ENCODE data around the gene HSPA4L. TPM values are rescaled to one million over a fixed set of nuclear protein-coding genes. Genes with fewer than 3 reads are reported as not detected.

HSPA4L gene
- total RNA-seq (1 to 10 TPM; 1.6 to 8.2 (median 5.0) TPM), polyA plus RNA-seq (1 to 10 TPM in 1 of 3 donors, under 1 TPM in 2; 0.36 to 4.1 (median 0.86) TPM)
- long read RNA-seq, donor 1, full-length matches to known transcripts: 1 of 2 reads
- long read RNA-seq, donor 1, partial matches to known transcripts: 1 of 2 reads
- long read RNA-seq, donor 1, other reads (novel, unspliced or antisense): 0 of 2 reads
- long read RNA-seq, donor 2, full-length matches to known transcripts: 1 of 1 reads
- long read RNA-seq, donor 2, partial matches to known transcripts: 0 of 1 reads
- long read RNA-seq, donor 2, other reads (novel, unspliced or antisense): 0 of 1 reads

DNA sequence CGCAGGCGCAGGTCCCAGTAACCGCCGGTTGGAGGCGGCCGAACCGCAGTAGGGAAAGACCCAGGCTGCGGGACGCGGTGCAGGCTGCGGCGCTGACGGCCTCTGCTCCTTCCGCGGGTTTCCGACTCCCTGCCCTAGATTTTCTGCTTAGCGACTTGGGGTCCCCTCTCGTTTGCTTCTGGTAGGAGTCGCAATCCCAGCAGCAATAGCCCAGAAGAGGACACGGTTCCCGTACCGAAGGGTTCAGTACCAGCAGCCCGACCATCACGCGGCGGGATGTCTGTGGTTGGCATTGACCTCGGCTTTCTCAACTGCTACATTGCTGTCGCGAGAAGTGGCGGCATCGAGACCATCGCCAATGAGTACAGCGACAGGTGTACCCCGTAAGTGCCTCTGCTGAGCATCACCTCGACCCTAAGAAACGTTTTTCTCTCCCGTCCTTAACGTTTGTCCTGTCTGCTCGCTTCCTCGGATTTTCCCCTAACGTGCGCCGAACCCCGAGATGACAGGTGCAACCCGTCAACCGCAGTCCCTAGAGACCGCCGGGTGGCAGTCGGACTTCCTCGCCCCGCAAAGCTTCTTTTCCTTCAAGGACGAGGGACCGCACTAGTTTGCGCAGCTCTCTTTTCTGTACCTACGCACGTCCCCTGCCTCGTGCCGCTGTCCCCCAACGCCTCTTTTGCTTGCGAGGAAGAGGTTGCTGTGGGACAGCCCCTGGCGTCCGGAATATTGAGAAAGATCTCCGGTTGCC lies at the start of gene HSPA4L:
TSS of gene HSPA4L (plus strand) at position 48 of the 751 bp plus-strand sequence. CDS start at position 277, 229 bp downstream.
- 0% methylated on average over 63 of the region's 63 CpGs for WGBS, 3 donors
- TF ChIP-seq, protein P1, sequence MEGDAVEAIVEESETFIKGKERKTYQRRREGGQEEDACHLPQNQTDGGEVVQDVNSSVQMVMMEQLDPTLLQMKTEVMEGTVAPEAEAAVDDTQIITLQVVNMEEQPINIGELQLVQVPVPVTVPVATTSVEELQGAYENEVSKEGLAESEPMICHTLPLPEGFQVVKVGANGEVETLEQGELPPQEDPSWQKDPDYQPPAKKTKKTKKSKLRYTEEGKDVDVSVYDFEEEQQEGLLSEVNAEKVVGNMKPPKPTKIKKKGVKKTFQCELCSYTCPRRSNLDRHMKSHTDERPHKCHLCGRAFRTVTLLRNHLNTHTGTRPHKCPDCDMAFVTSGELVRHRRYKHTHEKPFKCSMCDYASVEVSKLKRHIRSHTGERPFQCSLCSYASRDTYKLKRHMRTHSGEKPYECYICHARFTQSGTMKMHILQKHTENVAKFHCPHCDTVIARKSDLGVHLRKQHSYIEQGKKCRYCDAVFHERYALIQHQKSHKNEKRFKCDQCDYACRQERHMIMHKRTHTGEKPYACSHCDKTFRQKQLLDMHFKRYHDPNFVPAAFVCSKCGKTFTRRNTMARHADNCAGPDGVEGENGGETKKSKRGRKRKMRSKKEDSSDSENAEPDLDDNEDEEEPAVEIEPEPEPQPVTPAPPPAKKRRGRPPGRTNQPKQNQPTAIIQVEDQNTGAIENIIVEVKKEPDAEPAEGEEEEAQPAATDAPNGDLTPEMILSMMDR (IDR thresholded peaks at IDR 0.05): peak; percentile 21
- peak within 1 kb of the TSS; percentile 85 for H3K4me3 ChIP-seq
- H3K27me3 ChIP-seq (ENCODE audit: insufficient read depth in 3 of 3, low read length in 2 of 3): no peaks in the 10 kb centered on the region
- H3K36me3 ChIP-seq (ENCODE audit: insufficient read depth in 1 of 2, low read depth in 1 of 2): no peaks in the 10 kb centered on the region
- intact Hi-C loops (cut with DNase I): loop anchor here (5.0 to 10.0 kb wide), 3 partner anchors 92 to 280 kb away; partner anchors contain the start of genes ABHD18 (in 2 of the 2), MFSD8 (in 2 of the 2) and LARP1B (in 1 of the 2)
- peak within 1 kb of the TSS; percentile 72 for H3K27ac ChIP-seq
- DNase-seq: peak; percentile 67 to 91
- no peaks in the 10 kb centered on the region for H3K4me1 ChIP-seq
- ATAC-seq: peak; percentile 64 to 98 (median 85)
- no peaks in the 10 kb centered on the region for H3K9me3 ChIP-seq

DNA sequence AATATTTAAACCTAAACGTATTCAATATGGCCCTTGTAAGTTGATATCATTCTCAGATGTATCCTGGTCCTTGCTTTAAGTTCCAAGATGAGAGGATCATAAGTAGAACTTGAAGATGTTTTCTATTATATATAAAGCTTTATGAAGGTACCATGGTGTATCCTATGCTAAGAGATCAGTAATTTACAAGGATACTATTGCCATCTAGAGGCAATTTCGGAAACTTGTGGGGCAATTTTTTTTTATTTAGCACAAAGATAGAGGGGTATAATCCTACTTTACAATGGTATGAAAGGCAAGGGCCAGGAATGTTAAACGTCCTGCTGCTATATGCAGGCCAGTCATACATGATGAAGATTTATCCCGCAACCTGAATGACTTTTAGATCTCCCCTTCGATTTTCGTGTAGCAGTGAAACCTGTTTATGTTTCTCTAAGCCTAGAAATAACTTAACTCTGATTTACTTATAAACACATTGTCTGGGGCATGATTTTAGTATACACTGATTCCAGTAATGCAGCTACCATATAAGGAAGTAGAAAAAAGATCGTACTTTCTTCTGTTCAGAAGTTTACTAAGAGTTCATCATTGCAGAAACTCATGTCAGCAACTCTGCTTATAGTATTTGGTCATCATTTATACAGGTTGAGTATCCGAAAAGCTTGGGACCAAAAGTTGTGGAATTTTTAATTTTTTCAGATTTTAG lies 49.3 kb upstream of the HSPA4L start:
- no peak overlapping the region for H3K4me3 ChIP-seq
- H3K27ac ChIP-seq: no peak overlapping the region
- TF ChIP-seq, protein P1 (IDR thresholded peaks at IDR 0.05): peak; percentile 54
- no peaks in the 10 kb centered on the region for H3K27me3 ChIP-seq (ENCODE audit: insufficient read depth in 3 of 3, low read length in 2 of 3)
- peak in 3 of 4 donors; percentile 25 to 42 (median 36) for ATAC-seq
- 26 to 29% (median 27%) methylated on average over 8 of the region's 8 CpGs for whole genome bisulfite sequencing, 3 donors
- intact Hi-C loops (cut with DNase I): loop anchor here (1.0 to 5.0 kb wide), 2 partner anchors 125 to 126 kb away; no protein-coding TSS in a partner anchor
- no peaks in the 10 kb centered on the region for H3K36me3 ChIP-seq (ENCODE audit: insufficient read depth in 1 of 2, low read depth in 1 of 2)
- H3K9me3 ChIP-seq: no peaks in the 10 kb centered on the region
- H3K4me1 ChIP-seq: no peaks in the 10 kb centered on the region
- DNase-seq: no peak

DNA sequence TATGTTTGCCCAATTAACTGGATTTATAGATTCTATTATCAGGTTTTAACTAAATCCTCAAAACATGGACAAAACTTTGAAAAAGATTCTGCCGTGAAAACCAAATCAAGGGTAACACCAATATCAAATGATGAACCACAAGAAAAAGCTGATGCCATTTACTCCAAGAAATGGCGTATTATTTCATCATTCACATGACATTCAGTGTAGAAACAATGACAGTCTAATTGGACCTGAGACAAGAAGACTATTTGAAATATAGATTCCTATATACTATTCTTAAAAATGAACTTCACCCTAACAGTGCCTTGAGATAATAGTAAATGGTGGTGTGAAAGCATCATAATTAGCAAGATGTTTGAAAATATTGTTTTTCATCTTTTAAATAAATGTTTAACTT lies 47.1 kb upstream of the HSPA4L start:
- no peaks in the 10 kb centered on the region for H3K27me3 ChIP-seq (ENCODE audit: insufficient read depth in 3 of 3, low read length in 2 of 3)
- DNase-seq (no peak), ATAC-seq (no peak)
- no peaks in the 10 kb centered on the region for H3K36me3 ChIP-seq (ENCODE audit: insufficient read depth in 1 of 2, low read depth in 1 of 2)
- no peaks in the 10 kb centered on the region for H3K4me1 ChIP-seq
- no peaks in the 10 kb centered on the region for H3K9me3 ChIP-seq
- intact Hi-C loops (cut with DNase I): loop anchor here (5.0 kb wide), 2 partner anchors 128 to 1327 kb away; no protein-coding TSS in a partner anchor
- 84 to 90% (median 89%) methylated on average over 2 of the region's 2 CpGs for WGBS, 3 donors
- no peak overlapping the region for H3K4me3 ChIP-seq
- TF ChIP-seq, protein P1 (IDR thresholded peaks at IDR 0.05): no peak
- no peak overlapping the region for H3K27ac ChIP-seq

DNA sequence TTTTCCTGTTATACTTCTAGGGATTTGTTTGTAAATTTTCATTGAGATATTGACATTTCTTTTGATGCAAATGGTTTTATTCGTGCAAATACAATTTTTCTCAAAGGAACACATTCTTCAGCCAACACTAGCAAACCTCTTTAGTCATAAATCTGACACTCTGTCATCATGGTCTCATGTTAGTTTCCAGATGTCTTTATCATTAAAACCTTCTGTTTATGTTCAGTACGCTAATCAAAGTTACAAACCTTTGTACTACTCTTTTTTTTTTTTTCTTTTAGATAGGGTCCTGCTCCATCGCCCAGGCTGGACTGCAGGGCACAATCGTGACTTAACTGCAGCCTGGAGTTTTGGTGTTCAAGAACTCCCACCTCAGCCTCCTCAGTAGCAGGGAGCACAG lies 44.8 kb upstream of the HSPA4L start:
- no peak for ATAC-seq
- no peaks in the 10 kb centered on the region for H3K9me3 ChIP-seq
- intact Hi-C loops (cut with DNase I): loop anchor here in 1 of 2 donors (5.0 kb wide), 1 partner anchor 1325 kb away; no protein-coding TSS in a partner anchor
- DNase-seq: no peak
- H3K36me3 ChIP-seq (ENCODE audit: insufficient read depth in 1 of 2, low read depth in 1 of 2): no peaks in the 10 kb centered on the region
- H3K27ac ChIP-seq: no peak overlapping the region
- TF ChIP-seq, protein P1 (IDR thresholded peaks at IDR 0.05): no peak
- H3K4me1 ChIP-seq: no peaks in the 10 kb centered on the region
- 40 to 49% (median 48%) methylated on average over 4 of the region's 4 CpGs for WGBS, 3 donors
- no peaks in the 10 kb centered on the region for H3K27me3 ChIP-seq (ENCODE audit: insufficient read depth in 3 of 3, low read length in 2 of 3)
- no peak overlapping the region for H3K4me3 ChIP-seq

Data from psoas muscle (tissue), 8 donors.